NCI-H146 treated with DMSO at 0.1 percent for 48 hours (cell line): ENCODE measurements around the gene PDCL2.
"Not testable (repeated sequence)": the region's sequence is repeated elsewhere in the genome, so short reads cannot be mapped to it uniquely, and the experiment has no call there.

Source experiments
- DNase-seq: peaks from one replicate; lab custom pipeline; 2025; ENCODE audit not compliant: unreplicated experiment; lab: John Stamatoyannopoulos, UW

Gene PDCL2, protein sequence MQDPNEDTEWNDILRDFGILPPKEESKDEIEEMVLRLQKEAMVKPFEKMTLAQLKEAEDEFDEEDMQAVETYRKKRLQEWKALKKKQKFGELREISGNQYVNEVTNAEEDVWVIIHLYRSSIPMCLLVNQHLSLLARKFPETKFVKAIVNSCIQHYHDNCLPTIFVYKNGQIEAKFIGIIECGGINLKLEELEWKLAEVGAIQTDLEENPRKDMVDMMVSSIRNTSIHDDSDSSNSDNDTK

DNA sequence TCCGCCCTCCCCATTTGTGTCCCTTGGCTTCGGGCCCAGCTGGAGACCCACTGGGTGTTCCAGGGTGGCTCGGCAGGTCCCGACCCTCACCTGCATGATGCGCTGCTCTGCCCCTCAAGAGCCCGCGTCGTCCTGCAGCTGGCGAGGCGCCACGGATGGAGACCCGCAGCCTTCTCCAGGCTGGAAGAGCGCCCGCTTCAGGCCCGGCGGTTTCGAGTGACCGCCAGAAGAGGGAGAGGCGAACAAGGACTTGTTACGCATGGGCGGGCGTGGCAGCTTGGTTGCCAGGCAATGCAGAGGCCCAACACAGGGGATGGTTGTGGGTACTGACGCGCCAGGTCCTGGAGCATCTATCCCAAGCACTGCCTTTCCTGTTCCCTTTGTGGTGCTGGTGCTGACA, at the start of gene PDCL2:
Gene PDCL2 (minus strand): TSS at position 232 of the 400 bp plus-strand sequence. CDS start 136 bp downstream, at position 96.
- DNase-seq = no peak

DNA sequence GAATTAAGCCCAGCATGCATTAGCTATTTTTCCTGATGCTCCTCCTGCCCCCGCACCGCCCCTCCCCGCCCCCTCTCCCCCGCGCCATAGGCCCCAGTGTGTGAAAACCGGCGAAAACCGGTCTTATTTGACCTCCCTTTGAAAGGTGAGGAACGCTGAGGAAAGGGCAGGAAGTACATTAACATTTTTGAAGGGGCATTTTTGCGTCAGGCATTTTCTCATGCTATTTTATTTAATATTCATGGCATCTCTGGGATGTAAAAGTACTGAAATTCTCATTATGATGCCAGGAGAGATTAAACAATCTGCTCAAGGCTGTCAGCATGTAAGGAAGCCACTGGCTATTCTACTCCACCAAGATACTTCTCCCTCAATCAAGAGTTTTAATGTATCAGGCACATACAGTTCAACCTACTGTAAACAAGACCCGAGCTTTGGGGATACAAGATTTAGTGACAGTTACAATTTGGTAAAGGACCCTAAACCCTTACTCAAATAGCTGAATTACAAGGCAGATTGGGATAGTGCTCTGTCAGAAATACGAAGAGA, 45.3 kb upstream of the PDCL2 start:
- no peak for DNase-seq

DNA sequence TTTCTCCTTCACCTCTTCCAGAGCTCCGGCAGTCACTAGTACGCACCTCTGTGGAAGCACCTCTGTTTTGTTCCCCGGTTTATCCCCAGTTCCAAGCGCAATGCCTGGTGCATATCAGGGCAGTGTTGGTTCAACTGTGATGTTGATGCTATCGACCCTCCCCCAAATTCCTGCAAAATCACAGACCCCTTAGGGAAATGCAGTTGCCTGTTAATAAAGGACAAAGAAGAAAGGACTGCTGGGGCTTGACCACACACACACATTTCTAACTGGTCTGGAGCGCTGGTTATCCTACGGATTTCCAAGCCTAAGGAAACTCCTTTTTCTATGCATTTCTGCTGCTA, 44.6 kb upstream of the PDCL2 start:
- no peak for DNase-seq

DNA sequence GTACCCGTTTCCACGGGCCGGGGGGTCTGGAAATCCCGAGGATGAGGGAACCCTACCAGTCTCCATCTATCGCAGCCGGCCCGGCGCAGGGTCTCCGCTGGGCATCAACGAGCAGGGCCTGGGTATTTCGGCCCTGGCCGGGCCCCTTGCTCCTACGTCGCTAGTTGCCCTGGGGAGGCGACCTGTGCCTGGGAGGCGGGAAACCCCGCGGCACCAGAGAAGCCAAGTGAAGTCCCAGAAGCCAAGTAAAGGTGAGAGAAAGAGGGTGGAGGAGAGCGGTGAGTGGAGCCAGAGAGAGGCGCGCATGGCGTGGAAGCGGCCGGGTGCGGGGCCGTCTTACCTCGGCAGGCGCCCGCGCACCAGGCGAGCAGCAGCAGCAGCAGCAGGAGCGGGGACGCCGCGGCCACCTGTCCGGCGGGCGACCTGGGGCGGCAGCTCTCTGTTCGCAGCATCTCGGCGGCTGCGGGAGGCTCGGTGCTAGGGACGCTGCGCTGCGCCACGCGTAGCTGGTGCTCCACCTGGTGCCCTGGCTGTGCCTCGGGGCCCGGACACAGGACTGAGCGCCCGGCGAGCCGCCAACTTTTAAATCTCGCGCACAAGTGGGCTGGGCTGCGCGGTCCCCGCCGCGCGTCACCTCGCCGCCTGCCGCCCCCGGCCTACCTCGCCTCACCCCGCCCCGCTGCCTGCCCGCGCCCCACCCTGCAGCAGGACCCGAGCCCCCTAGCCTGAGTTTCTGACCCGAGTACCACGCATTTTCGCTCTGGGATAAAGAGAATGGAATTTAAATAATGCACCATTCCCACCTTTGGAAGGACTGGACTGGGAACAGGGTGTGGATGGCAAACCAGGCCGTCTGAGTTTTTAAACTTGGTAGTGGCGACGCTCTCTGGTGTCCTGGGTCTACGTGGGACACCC, 44.0 kb upstream of the PDCL2 start, which contains the start of gene NMU:
Gene NMU (minus strand): TSS at position 558 of the 915 bp plus-strand sequence. CDS start 106 bp downstream, at position 452.
- peak; percentile 39 for DNase-seq

DNA sequence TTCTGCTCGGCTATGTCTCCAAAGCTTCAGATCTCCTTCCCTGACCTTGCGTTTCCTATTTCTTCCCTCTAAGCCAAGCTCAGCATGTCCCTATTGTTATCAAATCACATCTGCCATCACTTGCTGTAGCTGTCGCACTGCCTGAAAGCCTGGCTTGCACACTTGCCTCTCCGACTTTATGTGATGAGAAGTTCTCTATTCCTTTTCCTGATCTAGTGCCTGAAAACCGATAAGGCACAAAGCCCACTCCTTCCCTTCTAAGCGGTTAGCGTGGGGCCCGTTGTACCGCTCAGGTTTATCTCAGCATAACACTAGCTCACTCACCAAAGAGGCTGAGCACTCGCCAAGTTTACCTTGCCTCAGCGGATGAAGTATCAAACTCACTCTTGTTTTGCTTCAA, 43.2 kb upstream of the PDCL2 start:
- DNase-seq = peak; percentile 9

DNA sequence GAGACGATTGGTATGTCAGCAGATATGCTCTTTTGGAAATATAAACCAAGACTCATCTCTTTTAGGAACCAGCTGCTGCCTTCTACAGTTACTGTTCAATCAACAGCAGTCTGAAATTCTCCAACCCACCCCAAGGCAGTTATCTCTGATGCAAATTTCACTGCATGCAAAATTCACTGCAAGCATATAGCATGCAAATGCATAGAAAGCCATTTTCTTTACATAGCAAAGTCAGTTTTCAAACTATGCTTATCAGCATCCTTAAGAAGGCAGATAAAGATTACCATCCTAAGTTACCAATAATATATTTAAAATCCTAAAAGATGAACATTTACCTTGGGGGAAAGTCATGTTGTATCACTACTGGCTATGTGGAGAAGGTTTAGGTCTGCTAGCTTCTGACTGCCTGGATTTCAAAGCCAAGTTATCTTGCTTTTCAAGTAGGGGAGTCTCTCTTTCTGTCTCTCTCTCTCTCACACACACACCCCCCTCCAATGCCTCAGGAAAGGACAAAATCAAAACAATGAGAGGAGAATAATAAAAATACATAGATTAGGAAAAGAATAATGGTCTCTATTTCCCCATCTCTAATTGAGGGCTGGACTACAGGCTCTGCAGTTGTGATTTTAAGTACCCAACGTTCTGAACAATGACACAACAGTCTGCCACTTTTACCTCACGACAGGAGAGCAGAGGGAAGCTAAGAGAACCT, 42.5 kb upstream of the PDCL2 start:
- no peak for DNase-seq

DNA sequence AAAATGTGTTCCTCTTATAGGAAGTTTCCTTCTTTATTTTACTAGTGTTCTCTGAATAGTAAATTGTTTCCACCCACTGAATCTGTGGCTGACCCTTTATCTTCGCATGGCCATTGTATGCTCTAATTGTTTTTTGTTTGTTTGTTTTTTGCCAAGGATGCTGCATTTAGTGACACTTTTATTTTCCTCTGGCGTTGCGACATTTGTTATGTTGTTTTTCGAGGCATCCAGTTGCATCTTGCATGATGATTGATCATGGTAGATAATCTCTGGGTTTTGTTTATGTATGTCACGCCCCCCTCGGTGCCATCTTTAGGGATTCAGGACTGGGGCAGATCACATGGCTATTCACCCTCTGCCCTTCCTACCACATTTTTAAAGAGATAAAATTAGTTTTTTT, 41.9 kb upstream of the PDCL2 start:
- DNase-seq = no peak

DNA sequence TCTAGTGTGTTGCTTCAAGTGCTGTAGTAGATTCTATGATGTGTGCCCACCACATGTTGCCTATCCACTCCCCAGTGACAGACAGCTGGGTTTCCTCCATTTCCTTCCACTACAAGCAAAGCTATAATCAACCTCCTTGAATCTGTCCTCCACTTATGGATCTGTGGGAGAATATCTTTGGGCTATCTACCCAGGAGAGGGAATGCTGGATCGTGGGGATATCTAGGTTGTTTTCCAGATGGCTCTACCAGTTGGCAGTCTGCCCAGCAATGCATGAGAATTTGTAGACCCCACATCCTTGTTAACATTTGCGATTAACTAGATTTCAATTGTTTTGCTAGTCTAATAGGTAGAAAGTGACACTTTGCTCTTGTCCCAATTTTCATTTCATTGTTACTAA, 33.8 kb upstream of the PDCL2 start:
- DNase-seq = no peak

DNA sequence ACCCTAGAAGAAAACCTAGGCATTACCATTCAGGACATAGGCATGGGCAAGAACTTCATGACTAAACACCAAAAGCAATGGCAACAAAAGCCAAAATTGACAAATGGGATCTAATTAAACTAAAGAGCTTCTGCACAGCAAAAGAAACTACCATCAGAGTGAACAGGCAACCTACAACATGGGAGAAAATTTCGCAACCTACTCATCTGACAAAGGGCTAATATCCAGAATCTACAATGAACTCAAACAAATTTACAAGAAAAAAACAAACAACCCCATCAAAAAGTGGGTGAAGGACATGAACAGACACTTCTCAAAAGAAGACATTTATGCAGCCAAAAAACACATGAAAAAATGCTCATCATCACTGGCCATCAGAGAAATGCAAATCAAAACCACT, 32.0 kb upstream of the PDCL2 start:
- not testable (repeated sequence) for DNase-seq

DNA sequence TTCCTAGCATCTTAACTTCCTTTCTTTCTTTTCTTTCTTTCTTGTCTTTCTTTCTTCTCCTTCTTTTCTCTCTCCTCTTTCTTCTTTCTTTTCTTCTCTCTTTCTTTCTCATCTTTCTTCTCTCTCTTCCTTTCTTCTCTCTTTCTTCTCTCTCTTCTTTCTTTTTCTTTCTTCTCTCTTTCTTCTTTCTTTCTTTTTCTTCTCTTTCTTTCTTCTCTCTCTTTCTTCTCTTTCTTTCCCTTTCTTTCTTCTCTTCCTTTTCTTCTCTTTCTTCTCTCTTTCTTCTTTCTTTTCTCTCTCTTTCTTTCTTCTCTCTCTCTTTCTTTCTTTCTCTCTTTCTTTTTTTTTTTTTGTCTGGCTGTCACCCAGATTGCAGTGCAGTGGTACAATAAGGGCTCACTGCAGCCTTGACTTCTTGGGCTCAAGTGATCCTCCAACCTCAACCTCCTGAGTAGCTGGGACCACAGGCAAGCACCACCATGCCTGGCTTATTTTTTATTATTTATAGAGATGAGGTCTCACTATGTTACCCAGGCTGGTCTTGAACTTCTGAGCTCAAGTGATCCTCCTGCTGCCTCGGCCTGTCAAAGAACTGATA, 26.6 kb upstream of the PDCL2 start:
- DNase-seq = no peak

DNA sequence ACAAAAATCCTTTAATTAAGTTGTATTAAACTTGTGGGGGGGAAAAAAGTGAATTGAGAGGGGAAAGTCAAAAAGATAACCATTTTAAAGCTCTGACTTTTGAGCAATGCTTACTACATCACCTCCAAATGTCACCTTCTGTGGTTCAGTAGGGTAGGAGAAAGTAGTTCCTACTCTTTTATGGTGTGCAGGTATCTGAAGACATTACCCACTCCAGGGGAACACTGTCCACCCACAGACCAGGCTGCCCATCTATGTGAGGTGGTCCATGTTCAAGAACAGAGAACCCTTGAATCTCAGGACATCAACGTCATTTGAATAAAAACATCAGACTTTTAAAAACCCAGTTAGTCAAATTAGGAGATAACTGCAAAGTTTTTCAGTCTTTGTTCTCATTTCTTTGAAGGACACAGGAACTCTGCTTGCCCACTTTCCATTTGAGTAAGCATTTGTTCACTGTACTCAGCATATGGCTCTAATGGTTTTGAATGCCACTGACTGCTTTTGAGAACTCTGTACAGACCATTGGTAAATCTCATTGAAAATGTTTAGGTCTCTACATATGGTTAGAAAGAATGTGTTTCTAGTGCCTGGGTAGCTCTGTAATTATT, 25.6 kb upstream of the PDCL2 start:
- DNase-seq = no peak

DNA sequence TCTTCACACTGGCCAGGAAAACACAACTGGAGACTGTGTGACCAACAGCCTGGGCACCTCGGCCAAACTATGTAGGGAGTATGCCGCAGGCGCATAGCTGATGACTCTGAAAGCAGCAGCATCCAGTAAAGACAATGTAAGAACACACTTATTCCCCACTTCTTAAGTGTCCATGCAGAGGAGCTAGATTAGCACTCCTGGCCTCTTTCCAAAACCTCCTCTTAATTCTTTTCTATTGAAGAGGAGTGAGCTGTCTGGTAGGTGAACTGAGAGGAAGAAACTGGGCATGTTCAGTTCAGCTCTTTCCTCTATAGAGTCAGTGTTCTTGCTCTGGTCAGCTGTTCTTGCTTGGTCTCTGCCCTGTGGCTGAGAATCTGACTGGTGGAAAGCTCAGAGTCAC, 23.0 kb upstream of the PDCL2 start:
- DNase-seq = no peak

DNA sequence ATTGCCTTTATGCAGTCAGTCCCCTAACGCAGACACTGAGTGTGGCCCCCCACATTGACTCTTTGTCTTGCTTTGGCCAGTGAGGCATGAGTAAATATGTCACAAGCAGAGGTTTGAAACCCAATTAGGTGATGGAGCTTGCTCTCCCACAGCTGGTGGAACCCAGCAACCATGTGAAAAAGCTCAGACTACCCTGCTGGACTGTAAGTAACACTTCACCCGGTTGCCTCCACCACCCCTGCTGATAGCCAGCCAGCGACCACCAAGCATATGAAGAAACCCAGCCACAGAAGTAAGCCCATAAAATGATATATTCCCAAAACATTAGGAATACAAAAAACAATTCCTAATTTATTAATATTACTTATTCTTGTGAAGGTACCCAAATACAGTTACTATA, 21.6 kb upstream of the PDCL2 start:
- DNase-seq = no peak

DNA sequence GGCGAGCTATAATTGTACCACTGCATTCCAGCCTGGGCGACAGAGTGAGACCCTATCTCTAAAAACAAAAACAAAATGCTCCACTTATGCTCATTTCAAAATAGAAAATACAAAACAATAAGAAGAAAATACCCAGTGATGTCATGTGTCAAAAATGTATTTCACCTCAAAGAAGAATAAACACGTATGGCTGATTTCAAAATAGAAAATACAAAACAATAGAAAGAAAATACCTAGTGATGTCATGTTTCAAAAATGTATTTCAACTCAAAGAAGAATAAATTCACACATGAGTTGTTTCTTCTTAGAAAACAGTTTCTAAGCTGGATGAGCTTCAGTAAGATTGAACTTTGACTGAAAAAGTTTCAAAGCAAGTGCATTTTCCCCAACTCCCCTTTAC, 20.3 kb upstream of the PDCL2 start:
- no peak for DNase-seq

DNA sequence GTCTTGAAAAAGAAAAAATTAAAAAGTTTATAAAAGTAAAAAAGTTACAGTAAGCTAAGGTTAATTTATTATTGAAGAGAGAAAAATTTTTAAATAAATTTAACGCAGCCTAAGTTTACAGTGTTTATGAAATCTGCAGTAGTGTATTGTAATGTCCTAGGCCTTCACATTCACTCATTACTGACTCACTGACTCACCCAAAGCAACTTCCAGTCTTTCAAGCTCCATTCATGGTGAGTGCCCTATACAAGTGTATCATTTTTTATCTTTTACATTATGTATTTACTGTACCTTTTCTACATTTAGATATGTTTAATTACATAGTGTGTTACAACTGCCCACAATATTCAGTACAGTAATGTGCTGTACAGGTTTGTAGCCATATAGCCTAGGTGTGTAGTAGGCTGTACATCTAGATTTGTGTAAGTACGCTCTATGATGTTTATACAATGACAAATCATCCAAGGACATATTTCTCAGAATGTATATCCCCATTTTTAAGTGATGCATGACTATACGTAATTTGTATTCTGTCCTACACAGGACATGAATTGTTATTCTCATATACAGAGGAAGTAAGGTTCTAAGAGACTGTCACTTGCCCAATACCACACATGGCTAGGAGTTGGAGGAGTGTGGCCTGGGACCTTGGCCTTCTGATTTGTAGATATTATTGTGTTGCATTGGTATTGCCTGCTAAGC, 19.5 kb upstream of the PDCL2 start:
- no peak for DNase-seq

DNA sequence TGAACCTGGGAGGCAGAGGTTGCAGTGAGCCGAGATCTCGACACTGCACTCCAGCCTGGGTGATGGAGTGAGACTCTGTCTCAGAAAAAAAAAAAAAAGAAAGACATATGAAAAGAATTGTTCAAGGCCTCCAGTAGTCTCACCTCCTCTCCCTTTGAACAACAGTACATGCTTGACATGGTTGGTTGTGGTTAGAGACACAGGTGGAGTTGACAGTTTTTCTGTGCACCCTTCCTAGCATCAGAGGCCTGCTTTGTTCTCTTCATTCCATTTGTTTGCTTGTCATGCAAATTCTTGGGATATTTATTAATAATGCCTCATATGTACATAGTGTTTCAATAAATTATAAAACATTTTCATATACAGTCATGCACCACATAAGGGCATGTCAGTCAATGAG, 18.3 kb upstream of the PDCL2 start:
- no peak for DNase-seq

DNA sequence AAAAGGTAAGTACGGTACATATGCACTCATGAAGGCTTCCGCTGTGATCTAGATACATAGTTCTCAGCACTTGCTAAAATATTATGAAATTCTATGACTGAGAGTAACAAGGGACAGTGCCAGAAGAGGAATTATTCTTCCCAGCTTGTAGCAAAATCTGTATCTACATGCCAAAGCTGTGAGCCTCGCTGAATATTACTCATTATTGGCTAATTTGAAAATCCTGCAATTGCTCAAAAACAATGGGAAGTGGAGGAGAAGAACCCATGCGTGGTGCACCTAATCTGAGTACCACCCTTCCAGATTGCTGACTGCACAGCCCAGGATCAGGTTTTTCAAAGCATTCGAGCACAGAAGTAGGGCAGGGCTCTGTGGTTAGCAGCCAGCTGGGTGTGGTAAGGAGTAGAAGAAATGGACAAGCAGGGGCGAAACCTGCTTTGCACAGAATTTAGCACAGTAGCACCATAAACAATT, 17.4 kb upstream of the PDCL2 start:
- no peak for DNase-seq

DNA sequence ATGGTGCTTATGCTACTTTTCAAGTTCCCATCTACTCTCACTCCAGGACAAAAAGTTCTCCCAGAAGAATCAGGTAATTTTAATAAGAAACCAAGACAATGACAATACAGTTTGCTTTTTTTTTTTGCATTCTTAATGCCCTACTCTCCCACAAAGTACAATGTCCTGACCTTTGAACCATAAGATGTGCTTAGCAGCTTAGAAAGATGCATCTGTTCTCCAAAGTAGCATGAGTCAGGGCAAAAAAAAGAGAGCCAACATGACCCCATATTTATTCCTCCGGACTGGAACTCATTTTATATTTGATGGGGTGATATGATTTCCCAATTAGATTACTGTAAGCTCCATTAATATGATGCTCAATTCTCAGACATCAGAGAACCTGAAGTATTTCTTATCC, 16.5 kb upstream of the PDCL2 start:
- no peak for DNase-seq

DNA sequence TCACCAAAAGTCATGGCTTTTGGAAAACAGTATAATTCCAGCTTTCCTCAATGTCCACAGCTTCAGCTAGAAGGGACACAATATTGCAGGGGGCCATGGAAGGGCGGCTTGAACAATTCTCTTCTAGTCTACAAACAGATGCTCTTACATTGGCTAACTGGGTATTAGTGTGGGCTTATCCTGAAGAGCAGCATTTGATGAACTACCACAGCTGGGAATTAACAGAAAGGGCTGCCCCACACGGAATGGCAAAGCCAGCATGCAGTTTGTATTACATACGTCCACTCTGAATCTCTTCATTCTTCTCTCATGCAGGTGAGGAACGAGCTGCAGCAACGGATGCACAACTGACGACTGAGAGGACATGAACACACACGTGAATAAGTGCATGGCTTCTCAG, 13.0 kb upstream of the PDCL2 start:
- DNase-seq = no peak

DNA sequence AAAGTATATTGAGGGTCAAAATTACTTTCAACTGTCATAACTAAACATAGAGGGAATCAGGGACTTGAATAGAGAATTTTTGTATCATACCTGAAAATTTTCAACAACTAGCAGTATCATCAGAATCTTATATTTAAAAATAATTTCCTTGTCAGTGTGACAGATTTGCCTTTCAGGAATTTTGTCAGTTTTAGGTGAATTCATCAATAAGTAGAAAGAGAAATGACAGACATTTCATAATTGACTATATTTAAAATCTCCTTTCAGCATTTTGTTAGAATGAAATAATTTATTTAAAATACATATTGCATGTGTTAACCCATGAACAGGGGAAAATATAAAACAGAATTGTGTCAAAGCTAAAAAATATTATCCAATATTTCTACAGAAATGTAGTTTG, 8.6 kb upstream of the PDCL2 start:
- DNase-seq = no peak
